ENCODE results near the gene RPUSD3. TPM values are rescaled to one million over a fixed set of nuclear protein-coding genes. Genes with fewer than 3 reads are reported as not detected.

Gene RPUSD3
- total RNA-seq, 1 experiment from 2014 or later = 25.3 TPM

- DNase-seq (ENCODE audit: extremely low read depth, low read depth) = peak; percentile 27
Observed at GRCh38 chr3:9808345-9809037, 35.3 kb downstream of the RPUSD3 start.

DNA sequence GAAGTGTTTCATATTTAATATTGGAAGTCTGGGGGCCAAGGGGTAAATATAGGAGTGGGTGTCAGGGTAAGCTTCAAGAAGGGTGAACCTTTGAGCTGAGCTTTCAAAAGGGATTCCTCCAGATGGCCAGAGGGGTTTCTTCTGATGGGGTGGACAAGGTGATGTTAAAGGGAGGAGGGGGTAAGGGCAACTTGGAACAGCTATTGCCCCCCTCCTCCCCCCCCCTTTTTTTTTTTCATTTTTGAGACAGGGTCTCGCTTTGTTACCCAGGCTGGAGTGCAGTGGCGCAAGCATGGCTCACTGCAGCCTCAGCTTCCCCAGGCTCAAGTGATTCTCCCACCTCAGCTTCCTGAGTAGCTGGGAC, 35.8 kb downstream of the RPUSD3 start:
- DNase-seq (ENCODE audit: extremely low read depth, low read depth) = no peak

- DNase-seq (ENCODE audit: extremely low read depth, low read depth) = no peak
Observed at GRCh38 chr3:9806688-9807589, 36.9 kb downstream of the RPUSD3 start.

GRCh38 chr3:9806137-9806536, 37.7 kb downstream of the RPUSD3 start:
- DNase-seq (ENCODE audit: extremely low read depth, low read depth) = no peak

DNA sequence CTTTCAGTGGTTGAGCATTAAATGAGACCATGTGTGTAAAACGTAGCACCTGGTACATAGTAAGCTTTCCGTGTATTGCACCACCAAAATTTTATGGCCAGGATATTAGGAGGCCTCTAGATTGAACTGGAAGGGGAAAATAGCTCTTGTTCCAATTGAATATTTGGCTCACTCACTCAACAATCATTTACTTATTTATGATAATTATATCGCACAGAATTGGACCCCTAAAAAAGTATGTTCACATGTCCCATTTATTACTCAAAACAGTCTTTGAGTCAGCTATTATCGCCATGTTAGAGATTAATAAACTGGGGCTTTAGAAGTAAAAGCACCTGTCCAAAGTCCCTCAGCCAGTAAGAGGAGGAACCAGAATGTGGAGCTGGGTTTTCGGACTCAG, 38.8 kb downstream of the RPUSD3 start:
- no peak for DNase-seq (ENCODE audit: extremely low read depth, low read depth)

GRCh38 chr3:9803494-9803893, 40.3 kb downstream of the RPUSD3 start:
- no peak for DNase-seq (ENCODE audit: extremely low read depth, low read depth)

DNA sequence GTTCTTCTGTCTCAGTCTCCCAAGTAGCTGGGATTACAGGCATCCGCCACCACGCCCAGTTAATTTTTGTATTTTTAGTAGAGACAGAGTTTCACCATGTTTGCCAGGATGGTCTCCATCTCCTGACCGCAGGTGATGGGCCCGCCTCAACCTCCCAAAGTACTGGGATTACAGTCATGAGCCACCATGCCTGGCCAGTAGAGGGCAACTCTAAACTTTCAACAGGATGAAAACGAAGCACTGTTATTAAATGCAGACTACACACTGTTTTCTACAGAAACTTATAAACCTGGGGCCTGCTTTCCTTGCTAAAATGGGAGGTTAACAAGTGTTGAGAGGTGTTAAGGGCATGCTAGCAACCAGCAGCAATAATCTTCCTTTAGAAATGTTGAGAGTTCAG, 43.3 kb downstream of the RPUSD3 start:
- no peak for DNase-seq (ENCODE audit: extremely low read depth, low read depth)

DNA sequence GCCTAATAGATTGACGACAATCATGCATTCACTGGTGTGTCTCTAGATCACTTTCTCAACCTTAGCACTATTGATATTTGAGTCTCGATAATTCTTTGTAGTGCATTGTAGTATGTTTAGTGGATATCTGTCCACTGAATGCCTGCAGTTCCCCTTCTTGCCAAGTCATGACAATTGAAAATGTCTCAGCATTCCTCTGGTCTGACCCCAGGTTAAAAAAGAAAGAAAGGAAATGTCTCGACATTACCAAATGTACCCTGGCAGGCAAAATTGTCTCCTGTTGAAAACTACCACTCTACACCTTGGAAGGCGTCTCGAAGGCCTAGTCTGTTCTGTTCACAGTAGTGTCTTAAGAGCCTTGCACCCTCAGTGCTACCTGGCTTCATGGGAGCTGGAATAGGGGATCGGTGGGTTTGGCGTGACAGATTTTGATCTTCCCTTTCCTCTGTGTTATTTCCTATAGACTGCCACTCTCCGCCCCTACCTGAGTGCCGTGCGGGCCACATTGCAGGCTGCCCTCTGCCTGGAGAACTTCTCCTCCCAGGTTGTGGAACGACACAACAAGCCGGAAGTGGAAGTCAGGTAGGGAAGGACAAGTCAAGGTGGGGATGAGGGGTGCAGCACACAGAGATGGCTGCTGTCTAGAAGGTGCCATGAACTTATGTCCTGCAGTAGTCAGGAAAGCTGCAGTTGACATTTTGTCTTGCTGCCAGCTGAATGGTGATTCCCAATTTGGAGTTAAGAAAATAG, 46.4 kb downstream of the RPUSD3 start:
- no peak for DNase-seq (ENCODE audit: extremely low read depth, low read depth)

- DNase-seq (ENCODE audit: extremely low read depth, low read depth) = no peak
Observed at GRCh38 chr3:9795207-9795606, 48.6 kb downstream of the RPUSD3 start.

- no peak for DNase-seq (ENCODE audit: extremely low read depth, low read depth)
Observed at GRCh38 chr3:9794400-9794799, 49.4 kb downstream of the RPUSD3 start.

DNA sequence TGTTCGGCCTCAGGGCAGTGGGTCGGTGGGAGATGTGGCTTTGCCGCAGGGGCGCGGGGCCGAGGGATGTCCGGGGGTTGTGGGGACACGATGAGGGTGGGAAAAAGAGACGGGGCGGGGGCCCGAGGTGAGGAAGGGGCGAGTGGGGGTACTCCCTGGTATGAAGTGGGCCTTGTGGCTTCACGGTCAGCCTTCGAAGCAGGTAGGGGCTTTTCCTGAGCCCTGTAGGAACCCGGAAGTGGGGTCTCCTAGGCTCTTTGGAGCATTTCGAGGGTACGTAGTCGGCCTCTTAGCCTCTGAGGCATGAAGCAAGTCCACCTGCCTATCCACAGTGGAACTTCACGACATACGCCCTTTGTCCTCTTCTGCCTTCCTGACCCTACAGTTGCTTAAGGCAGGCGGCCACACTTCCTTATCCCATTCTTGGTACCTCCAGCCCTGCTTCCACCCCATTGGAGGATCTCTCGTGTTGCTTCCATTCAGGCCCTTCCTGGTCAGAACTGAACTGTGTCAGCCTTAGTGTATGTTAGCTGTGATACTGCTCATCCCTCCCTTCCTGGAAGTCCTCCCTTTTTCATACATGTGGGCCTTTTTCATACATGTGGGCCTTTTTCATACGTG, 50.5 kb downstream of the RPUSD3 start:
- DNase-seq (ENCODE audit: extremely low read depth, low read depth) = no peak

GRCh38 chr3:9792405-9793160, 51.2 kb downstream of the RPUSD3 start, which contains the start of the genes ARPC4 and TADA3:
Gene ARPC4 (plus strand): TSS chr3:9793082. CDS start chr3:9793122, 40 bp downstream.
Gene TADA3 (minus strand): TSS chr3:9792473. CDS start chr3:9791466, 1,007 bp downstream.
- peak; percentile 82 for DNase-seq (ENCODE audit: extremely low read depth, low read depth)

- no peak for DNase-seq (ENCODE audit: extremely low read depth, low read depth)
Observed at GRCh38 chr3:9791790-9792404, 51.9 kb downstream of the RPUSD3 start.

- DNase-seq (ENCODE audit: extremely low read depth, low read depth) = no peak
Observed at GRCh38 chr3:9791127-9791526, 52.7 kb downstream of the RPUSD3 start.

Other genes with a start within 250 kb of the RPUSD3 start
- gene MTMR14, start 194.5 kb downstream of the RPUSD3 start, total RNA-seq (2014; rRNA removed; shearing (Covaris generic)) = 22.6 and 23.3 TPM in 2 replicates
- gene CPNE9, start 140.2 kb downstream of the RPUSD3 start, total RNA-seq (2014; rRNA removed; shearing (Covaris generic)) = not detected in 2 replicates
- 6.3 and 7.8 TPM in 2 replicates for gene BRPF1, start 112.3 kb downstream of the RPUSD3 start, total RNA-seq (2014; rRNA removed; shearing (Covaris generic))
- 10.1 and 13.9 TPM in 2 replicates for gene OGG1, start 94.1 kb downstream of the RPUSD3 start, total RNA-seq (2014; rRNA removed; shearing (Covaris generic))
- 27.1 and 28.2 TPM in 2 replicates for gene CAMK1, start 74.1 kb downstream of the RPUSD3 start, total RNA-seq (2014; rRNA removed; shearing (Covaris generic))
- gene TADA3, start 51.5 kb downstream of the RPUSD3 start, total RNA-seq (2014; rRNA removed; shearing (Covaris generic)) = 45.6 and 49.2 TPM in 2 replicates
- gene ARPC4, start 50.9 kb downstream of the RPUSD3 start, total RNA-seq (2014; rRNA removed; shearing (Covaris generic)) = 80.9 and 97.3 TPM in 2 replicates
- 5.2 and 8.2 TPM in 2 replicates for gene TTLL3, start 33.7 kb downstream of the RPUSD3 start, total RNA-seq (2014; rRNA removed; shearing (Covaris generic))
- not detected in 2 replicates for gene CIDEC, start 36.2 kb upstream of the RPUSD3 start, total RNA-seq (2014; rRNA removed; shearing (Covaris generic))
- 30.2 and 35.3 TPM in 2 replicates for gene JAGN1, start 46.6 kb upstream of the RPUSD3 start, total RNA-seq (2014; rRNA removed; shearing (Covaris generic))
- 0.12 and 0.23 TPM in 2 replicates for gene IL17RE, start 58.8 kb upstream of the RPUSD3 start, total RNA-seq (2014; rRNA removed; shearing (Covaris generic))
- 18.7 and 24.4 TPM in 2 replicates for gene IL17RC, start 73.1 kb upstream of the RPUSD3 start, total RNA-seq (2014; rRNA removed; shearing (Covaris generic))
- 12.8 and 13.6 TPM in 2 replicates for gene CRELD1, start 89.8 kb upstream of the RPUSD3 start, total RNA-seq (2014; rRNA removed; shearing (Covaris generic))
- gene PRRT3, start 108.4 kb upstream of the RPUSD3 start, total RNA-seq (2014; rRNA removed; shearing (Covaris generic)) = 0.45 and 0.72 TPM in 2 replicates
- gene EMC3, start 142.8 kb upstream of the RPUSD3 start, total RNA-seq (2014; rRNA removed; shearing (Covaris generic)) = 63.7 and 71.2 TPM in 2 replicates
- 18.2 and 21.0 TPM in 2 replicates for gene FANCD2, start 182.4 kb upstream of the RPUSD3 start, total RNA-seq (2014; rRNA removed; shearing (Covaris generic))